Measurements from ENCODE around the gene CFH. TPM values are rescaled to one million over a fixed set of nuclear protein-coding genes. Genes with fewer than 3 reads are reported as not detected.

CFH gene
- total RNA-seq, 1 experiment from 2014 or later, result 26.1 TPM

GRCh38 chr1:196655071-196655470 is 3.2 kb downstream of the CFH start:
- Mint-ChIP-seq H3K4me1 (ENCODE audit: low read depth, unreplicated experiment) (peaks cover 6% of the 10 kb centered on the region), H3K36me3 (ENCODE audit: insufficient read depth, unreplicated experiment) (no peaks in the 10 kb centered on the region), H3K4me3 (ENCODE audit: low read depth, unreplicated experiment) (no peak overlapping the region), H3K9me3 (ENCODE audit: low read depth, unreplicated experiment) (no peaks in the 10 kb centered on the region), H3K27ac (ENCODE audit: unreplicated experiment) (no peak overlapping the region), H3K27me3 (ENCODE audit: unreplicated experiment) (no peaks in the 10 kb centered on the region)
- intact Hi-C loops (cut with micrococcal nuclease; ENCODE audit: unreplicated experiment), result no loop called here
- no peak for DNase-seq
- BruUV-seq (replicated peaks), result no TSS peak
- TF ChIP-seq CTCF (IDR thresholded peaks at IDR 0.05; ENCODE audit: unreplicated experiment), result no peak
- CTCF ChIA-PET, result interaction anchor here (1.0 kb wide), 1 partner anchor 507 kb away, joined by 3 read pairs; no protein-coding TSS in a partner anchor

- H3K27me3 Mint-ChIP-seq (ENCODE audit: unreplicated experiment), result no peaks in the 10 kb centered on the region
- BruUV-seq (replicated peaks), result no TSS peak
- TF ChIP-seq CTCF (IDR thresholded peaks at IDR 0.05; ENCODE audit: unreplicated experiment), result no peak
- intact Hi-C loops (cut with micrococcal nuclease; ENCODE audit: unreplicated experiment), result no loop called here
- DNase-seq, result no peak
- H3K4me3 Mint-ChIP-seq (ENCODE audit: low read depth, unreplicated experiment), result no peak overlapping the region
- CTCF ChIA-PET, result interaction anchor here (1.0 kb wide), 1 partner anchor 507 kb away, joined by 3 read pairs; no protein-coding TSS in a partner anchor
- H3K9me3 Mint-ChIP-seq (ENCODE audit: low read depth, unreplicated experiment), result no peaks in the 10 kb centered on the region
- no peaks in the 10 kb centered on the region for H3K36me3 Mint-ChIP-seq (ENCODE audit: insufficient read depth, unreplicated experiment)
- H3K27ac Mint-ChIP-seq (ENCODE audit: unreplicated experiment), result no peak overlapping the region
- peaks cover 6% of the 10 kb centered on the region for H3K4me1 Mint-ChIP-seq (ENCODE audit: low read depth, unreplicated experiment)
Measured at GRCh38 chr1:196655494-196655893, 3.7 kb downstream of the CFH start.

- Mint-ChIP-seq H3K9me3 (ENCODE audit: low read depth, unreplicated experiment) (no peaks in the 10 kb centered on the region), H3K27me3 (ENCODE audit: unreplicated experiment) (no peaks in the 10 kb centered on the region)
- BruUV-seq (replicated peaks), result no TSS peak
Measured at GRCh38 chr1:196659471-196659870, 7.6 kb downstream of the CFH start.

GRCh38 chr1:196660272-196660671 is 8.4 kb downstream of the CFH start:
- no peak for DNase-seq
- Mint-ChIP-seq H3K36me3 (ENCODE audit: insufficient read depth, unreplicated experiment) (no peaks in the 10 kb centered on the region), H3K27ac (ENCODE audit: unreplicated experiment) (no peak overlapping the region), H3K4me3 (ENCODE audit: low read depth, unreplicated experiment) (no peak overlapping the region), H3K27me3 (ENCODE audit: unreplicated experiment) (no peaks in the 10 kb centered on the region), H3K9me3 (ENCODE audit: low read depth, unreplicated experiment) (no peaks in the 10 kb centered on the region), H3K4me1 (ENCODE audit: low read depth, unreplicated experiment) (no peaks in the 10 kb centered on the region)
- no TSS peak for BruUV-seq (replicated peaks)
- TF ChIP-seq CTCF (IDR thresholded peaks at IDR 0.05; ENCODE audit: unreplicated experiment), result no peak
- intact Hi-C loops (cut with micrococcal nuclease; ENCODE audit: unreplicated experiment), result loop anchor here (2.0 kb wide), 1 partner anchor 511 kb away; no protein-coding TSS in a partner anchor
- CTCF ChIA-PET, result interaction anchor here (0.6 to 2.0 kb wide), 4 partner anchors 16 to 512 kb away, joined by 3 to 27 read pairs (median 7); no protein-coding TSS in a partner anchor

More at GRCh38 chr1:196659471-196659870, 7.6 kb downstream of the CFH start:
- Mint-ChIP-seq H3K4me1 (ENCODE audit: low read depth, unreplicated experiment) (no peaks in the 10 kb centered on the region), H3K27ac (ENCODE audit: unreplicated experiment) (no peak overlapping the region), H3K4me3 (ENCODE audit: low read depth, unreplicated experiment) (no peak overlapping the region), H3K36me3 (ENCODE audit: insufficient read depth, unreplicated experiment) (no peaks in the 10 kb centered on the region)
- DNase-seq, result no peak
- CTCF ChIA-PET, result no interaction called here
- intact Hi-C loops (cut with micrococcal nuclease; ENCODE audit: unreplicated experiment), result no loop called here
- no peak for TF ChIP-seq CTCF (IDR thresholded peaks at IDR 0.05; ENCODE audit: unreplicated experiment)

Measured in Calu3 (cell line).